ENCODE results near the gene PIK3C2G.

The PIK3C2G gene

DNA sequence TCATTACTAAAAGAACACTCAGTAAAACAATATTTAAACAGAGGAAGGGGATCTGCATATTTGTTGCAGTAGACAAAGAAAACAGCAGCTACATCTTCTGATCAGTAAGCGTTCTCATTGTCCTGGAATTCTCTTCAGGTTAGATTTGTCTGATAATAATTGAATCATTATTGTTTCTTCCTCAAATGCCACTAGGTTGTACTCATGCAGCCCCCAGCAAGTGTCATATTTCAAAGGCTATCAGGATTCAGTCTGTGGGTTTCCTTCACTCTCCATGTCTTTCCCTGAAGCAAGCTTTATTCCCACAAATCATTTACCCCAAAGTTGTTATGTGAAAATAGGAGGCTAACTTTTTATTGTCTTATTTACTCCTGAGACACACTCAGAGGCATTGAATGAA, 14.7 kb downstream of the PIK3C2G start:
- no peak for DNase-seq

DNA sequence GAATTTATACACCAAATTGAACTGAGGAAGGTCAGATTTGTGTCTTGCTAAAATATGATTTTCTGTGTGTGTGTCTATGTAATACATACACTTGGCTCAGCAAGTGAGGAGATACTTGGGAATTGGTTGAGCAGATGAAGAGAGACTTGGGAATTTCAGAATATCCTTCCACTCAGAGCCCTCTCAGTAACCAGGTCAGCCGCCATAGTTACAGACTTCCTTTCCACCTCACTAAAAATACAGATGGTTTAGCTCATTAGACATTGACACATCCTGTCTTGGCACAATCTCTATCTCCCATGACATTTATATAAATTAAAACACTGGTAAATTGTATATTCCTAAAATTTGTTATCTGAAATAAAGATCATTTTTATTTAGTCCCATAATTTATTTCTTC, 15.9 kb downstream of the PIK3C2G start:
- DNase-seq, result no peak

DNA sequence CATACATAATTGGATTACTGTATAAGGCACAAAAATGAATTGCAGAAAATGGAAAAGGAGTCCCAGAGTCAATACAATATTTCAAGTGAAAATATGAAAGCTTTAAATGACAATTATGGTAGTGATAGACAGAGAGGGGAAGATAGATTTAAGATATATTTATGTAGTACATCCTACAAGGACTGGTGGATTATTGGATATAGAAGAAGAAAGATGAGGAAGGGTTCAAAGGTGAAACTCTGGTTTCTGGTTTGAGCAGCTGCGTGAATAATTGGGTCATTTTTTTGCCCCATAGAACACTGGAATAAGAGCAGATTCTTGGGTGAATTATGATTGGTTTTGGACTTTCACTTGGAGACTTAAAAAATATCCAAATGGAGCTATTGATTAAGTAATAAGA, 19.4 kb downstream of the PIK3C2G start:
- DNase-seq, result no peak

DNA sequence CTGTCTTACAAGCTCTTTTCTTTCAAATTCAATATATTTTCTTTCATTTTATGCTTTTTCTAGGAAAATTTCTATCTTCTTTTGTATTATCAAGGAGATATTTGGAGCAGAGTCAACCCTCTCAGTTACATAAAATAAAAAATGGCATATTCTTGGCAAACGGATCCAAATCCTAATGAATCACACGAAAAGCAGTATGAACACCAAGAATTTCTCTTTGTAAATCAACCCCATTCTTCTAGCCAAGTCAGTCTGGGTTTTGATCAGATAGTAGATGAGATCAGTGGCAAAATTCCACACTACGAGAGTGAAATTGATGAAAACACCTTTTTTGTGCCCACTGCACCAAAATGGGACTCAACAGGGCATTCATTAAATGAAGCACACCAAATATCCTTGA, 20.6 kb downstream of the PIK3C2G start:
- no peak for DNase-seq

DNA sequence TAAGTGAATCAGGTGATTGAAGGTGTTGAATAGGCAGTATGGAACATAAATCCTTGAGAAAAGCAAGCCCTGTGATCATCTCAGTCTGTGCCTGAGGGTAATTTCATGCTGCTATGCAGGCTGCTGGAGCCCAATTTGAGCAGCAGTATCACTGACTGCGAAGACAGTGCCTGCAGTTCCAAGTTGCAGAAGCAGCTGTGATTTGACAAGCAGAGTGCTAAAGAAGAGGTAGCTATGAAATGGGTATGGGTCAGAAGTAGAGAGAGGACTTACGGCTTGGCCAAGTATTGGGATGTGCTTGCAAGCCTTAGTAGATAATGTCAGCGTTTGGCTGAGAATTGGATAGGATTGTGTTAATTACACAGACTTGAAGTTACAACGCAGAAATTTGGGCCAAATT, 22.5 kb downstream of the PIK3C2G start:
- no peak for DNase-seq

DNA sequence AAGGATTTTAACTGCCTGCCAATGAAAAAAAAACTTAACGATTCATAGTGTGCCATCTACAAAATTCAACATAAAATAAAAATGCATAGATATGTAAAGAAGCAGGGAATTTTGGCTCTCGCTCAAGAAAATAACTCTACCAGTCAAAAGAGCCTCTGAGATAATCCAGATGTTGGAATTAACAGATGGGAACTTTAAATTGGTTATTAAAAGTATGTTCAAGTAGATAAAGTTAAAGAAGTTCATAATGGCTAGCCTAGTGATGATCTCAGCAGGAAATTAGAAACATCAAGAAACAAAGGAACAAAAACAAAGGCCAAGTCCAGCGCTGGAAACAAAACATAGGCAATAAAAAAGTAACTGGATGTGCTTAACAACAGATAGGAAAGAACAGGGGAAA, 23.1 kb downstream of the PIK3C2G start:
- DNase-seq, result no peak

DNA sequence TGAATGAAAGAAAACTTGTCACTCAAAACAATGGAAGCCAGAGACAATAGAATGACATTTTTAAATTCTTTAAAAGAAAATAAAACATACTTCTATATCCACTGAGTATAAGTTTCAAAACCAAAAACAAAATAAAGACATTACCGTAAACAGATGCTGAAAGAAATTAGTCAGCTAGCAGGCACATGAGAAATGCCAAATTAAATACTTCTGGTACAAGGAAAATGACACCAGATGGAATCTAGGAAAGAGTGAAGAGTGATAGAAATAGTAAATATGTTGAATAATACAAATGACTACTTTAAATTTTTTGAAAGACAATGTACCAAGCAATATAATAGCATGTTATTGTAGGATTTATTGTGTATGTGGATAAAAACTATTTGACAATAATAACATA, 23.8 kb downstream of the PIK3C2G start:
- DNase-seq, result no peak

DNA sequence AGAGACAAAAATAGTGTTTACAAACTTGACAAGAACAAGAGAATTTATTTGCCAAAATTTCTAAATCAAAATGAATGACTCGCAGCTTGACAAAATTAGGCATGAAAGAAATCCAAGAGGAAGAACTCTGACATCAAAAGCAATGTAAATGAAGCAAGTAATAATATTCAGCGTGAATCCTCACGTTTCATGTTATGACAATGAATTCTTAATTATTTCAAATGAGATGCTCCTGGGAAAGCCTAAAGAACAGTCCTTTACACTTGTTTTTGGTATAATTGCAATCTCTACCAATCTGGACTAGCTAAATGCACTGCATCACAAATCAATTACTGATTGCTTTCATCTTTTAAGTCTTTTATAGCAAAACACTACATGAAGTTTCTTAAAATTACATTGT, 29.1 kb downstream of the PIK3C2G start:
- no peak for DNase-seq

DNA sequence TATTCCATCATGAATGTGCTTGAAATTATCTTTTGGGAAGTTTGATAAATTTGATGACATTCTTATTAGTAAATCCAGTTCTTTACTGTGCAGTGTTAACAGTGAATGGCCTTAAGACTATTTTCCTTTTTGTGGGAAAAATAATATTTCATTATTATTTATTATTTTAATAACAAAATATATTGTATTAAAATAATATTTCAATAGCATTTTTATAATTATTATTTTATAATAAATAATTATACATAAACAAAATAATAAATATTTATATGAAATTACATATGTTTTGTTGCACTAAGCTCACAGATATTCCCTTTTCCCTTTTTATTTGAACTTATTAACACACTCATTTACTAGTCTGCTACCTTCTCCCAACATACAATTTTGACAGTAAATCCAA, 33.6 kb downstream of the PIK3C2G start:
- no peak for DNase-seq

DNA sequence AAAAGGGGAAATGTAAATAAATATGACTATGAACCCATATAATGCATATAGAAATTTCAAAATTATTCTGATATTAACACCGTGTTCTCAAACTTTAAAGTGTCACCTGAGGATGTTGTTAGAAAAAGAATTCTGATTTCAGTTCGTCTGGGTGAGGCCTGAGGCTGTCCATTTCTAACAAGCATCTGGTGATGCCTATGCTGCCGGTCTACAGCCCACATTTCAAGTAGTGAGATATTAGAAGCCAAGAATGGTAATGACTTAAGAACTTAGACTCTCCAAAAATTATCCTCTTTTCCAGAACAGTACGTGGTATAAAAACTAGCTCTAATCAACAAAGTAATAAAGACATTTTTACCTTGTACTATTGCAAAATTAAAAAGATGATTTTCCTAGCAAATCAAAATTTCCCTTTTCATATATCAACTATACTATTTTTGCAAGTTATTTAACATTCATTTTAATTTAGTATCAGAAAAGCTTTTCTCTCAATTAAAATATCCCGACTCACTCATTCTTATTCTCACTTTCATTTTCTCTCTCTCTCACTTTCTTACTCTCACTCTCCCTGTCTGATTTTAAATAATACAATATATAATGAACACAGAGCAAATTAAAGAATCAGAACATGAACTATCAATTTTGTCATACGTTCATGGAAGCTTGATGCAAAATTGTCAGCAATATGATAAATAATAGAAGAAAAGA, 35.0 kb downstream of the PIK3C2G start:
- no peak for DNase-seq

DNA sequence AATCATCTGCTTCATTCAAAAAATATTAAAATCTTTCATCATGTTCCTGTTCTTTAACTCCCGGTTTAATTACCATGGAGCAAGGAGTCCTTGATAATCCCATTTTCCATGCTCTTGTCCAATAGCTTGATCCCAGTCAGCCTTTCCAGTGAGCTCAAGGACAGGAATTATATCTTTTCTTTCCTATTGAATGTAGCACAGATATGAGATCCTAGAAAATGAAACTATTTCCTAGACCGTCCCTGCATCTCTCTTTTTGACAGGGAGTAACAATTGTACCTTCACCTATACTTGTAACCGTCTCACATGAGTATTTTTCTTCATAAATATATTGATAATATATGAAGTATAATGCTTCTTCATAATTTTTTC, 35.6 kb downstream of the PIK3C2G start:
- DNase-seq, result no peak

DNA sequence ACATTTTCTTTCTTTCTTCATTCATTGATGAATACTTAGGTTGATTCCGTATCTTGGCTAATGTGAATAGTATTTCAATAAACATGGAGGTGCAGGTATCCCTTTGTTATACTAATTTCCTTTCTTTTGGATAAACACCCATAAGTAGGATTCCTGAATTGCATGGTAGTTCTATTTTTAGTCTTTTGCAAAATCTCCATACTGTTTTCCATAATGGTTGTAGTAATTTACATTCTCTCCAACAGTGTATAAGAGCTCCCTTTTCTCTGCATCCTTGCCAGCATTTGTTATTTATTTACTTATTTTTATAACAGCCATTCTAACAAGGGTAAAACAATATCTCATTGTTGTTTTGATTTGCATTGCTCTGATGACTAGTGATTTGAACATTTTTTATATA, 36.6 kb downstream of the PIK3C2G start:
- no peak for DNase-seq

DNA sequence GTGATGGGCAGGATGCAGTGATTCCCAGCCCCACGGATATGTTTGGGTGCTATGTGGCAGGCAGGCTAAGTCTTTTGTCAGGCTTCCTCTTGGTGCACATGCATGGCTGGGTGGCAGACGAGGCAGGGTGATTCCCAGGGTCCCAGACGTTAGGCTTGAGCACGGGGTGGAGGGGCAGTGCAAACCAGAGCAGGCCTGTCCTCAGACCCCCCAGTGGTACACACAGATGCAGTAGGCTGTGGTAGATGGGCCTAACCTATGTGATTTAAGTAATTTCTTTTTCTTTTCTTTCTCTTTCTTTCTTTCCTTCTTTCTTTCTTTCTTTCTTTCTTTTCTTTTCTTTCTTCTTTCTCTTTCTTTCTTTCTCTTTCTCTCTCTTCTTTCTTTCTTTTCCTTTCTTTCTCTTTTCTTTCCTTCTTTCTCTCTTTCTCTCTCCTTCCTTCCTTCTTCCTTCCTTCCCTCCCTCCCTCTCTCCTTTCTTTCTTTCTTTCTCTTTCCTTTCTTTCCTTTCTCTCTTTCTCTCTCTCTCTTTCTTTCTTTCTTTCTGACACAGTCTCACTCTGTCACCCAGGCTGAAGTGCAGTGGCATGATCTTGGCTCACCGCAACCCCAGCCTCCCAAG, 41.6 kb downstream of the PIK3C2G start:
- no peak for DNase-seq

DNA sequence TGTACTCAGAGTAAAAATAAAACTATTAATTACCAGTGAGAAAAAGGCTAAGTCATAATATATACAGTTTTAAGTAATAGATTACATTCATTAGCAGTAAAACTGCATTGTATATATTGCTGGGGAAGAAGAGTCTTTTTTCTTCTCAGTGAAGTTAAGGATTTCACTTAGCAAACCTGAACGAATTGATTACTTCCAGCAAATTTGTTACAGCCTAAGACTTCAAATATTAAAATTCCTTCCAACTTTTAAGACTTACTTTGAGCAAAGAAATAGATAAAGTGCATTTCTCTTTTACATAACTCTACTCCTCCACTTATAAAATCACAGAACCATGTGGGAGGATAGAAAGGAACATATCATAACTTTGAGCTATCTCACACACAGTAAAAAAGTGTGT, 43.3 kb downstream of the PIK3C2G start:
- no peak for DNase-seq

DNA sequence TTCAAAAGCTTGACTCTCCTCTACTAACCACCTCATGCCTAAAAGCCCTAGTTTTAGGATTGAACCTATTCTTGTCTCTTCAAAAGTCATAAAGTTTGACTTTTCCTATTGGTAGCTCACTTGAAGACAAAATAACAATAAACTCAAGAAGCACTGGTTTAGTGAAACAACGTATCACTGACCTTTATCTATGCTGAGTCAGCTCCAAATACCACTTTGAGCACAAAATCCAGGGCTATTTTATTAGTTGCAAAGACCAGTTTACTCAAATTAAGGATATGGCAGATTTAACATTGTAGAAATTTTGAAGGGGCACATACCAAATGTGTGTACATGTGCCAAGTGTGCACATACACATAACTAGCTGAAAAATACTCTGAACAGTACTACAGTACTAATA, 45.0 kb downstream of the PIK3C2G start:
- DNase-seq, result no peak

DNA sequence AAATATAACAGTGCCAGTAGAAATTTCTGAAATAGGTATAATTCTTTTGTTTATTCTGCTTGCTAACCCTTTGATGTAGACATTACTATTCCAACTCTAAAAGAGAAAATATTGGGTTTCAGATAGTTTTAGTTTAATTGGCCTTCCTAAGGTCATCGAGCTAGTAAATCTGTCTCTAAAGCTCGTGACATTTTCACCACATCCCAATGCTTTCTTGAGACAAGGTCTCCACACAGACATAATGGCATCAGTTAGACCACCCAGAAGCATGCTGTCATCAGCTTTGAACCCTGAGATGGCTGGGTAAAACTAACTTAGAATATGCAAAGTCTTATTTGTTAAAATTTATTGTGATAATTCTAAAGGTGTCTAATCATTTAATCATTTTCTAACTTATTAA, 52.0 kb downstream of the PIK3C2G start:
- DNase-seq, result no peak

DNA sequence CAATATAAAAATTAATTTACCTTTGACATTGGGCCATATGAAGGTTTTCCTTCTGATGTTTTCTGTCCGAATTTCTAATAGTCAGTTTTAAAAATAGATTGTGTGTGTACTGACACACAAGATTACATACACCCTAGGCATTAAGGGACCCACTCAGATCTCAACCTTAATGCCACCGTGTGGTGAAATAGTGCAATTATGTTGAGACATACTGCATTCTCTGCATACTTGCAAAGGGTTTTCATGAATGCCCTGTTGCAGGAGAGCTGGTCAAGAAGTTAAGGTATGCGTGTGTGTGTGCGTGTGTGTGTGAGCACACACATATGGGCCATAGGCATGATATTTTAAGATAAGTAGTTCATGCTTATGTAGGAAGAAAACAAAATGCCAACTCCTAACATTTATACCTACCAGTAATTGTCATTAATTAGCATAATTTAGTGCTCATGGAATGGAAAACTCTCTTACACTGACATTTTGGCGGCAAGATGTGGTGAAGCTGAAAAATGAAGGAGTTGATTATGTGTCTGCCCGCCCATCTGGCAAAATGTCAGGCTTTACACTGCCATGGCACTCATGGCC, 58.8 kb downstream of the PIK3C2G start:
- no peak for DNase-seq

DNA sequence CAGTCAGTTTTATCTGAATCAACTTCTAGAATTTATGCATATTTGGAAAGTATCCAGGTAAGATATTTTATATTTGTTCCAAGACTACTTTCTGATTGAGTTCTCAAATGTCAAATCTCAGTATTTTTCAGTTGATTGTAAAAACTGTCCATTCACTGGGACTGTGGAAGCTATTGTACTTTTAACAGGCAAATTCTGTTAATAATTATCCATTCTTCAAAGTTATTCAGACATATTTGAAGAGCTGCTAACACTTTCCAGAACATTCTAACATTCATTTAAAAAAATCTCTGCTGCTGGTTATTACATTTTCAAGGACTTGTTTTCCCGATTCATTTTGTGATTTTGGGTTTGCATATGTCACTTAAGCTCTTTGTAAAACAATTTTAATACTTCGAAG, 59.7 kb downstream of the PIK3C2G start:
- no peak for DNase-seq

DNA sequence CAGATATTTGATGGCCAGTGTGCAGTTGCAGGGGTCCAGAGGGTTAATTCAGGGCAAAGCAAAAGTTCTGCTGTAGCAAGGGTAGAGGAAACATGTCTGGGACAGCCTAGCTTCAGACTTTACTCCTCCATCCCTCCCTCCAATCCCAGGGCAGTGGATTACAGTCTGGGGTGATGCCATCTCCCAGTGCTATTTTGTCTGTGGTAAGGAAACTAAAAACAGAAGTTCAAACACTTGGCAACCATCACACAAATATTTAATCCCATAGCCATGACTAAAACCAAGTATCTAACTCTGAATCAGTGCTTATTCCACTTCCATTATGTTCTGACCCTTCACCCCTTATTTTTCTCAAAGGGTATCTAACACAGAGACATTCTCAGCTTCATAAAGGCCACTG, 61.8 kb downstream of the PIK3C2G start:
- DNase-seq, result no peak

DNA sequence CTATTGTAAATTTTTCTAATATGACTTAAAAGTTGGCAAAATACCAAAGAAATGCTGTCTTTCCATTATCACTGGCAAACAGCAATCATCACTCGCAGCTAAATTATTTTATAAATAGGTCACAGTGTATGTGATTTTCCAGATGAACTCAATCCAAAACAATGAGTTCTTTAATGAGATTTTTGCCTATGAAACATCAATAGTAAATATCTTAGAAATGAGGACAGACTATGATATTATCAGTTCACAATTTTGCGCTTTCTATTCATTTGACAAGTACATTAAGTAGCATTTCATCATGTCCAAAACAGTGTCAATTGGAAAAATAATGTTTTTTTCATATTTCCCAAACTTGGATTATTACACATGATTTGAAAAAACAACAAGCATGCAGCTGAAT, 65.7 kb downstream of the PIK3C2G start:
- no peak for DNase-seq

DNA sequence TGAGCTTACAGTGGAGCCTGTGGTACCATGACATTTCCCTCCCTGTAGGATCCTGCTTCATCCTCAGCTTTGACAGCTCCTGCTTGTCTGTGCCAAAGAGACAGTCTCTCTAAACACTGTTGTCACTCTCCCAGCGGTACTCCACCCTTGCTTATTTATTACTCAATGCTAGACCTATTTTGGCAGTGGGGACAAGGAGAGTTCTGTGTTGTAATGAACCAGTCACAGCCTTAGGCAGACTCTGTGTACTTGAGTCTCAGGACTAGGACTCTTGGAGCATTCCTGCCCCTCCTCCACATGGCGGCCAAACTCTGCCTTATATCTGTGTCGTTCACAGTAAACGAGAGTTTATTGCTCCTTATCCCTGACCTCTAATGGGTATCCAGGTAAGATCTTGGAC, 70.9 kb downstream of the PIK3C2G start:
- no peak for DNase-seq

DNA sequence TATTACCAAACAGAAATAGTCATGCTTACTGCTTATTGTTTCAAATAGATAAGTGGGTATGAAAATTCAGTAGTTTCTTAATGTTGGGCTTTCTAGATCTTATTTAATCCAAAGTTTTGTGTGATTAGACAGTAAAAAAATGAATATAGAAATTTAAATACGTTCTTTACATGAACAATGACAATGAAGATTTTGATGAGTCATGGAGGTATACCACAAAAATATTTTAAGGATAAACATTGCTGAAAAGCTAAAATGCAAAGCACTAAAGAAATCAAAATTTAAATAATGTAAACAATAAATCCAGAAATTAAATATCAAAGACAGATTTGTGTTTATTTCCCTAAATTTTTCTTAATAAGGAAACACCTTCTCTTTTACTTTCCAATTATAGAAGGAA, 78.3 kb downstream of the PIK3C2G start:
- no peak for DNase-seq

DNA sequence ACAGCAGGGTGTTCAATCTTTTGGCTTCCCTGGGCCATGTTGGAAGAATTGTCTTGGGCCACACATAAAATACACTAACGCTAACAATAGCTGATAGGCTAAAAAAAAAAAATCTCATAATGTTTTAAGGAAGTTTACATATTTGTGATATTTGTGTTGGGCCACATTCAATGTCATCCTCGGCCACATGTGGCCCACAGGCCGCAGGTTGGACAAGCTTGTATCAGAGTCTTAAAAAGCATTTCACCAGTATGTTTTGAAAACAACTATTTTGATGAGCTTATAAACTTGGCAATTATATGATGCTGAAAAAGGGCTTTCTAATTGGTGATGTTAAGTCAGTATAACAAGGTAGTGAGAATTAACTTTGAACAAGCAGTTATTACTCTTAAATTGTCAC, 78.9 kb downstream of the PIK3C2G start:
- no peak for DNase-seq

DNA sequence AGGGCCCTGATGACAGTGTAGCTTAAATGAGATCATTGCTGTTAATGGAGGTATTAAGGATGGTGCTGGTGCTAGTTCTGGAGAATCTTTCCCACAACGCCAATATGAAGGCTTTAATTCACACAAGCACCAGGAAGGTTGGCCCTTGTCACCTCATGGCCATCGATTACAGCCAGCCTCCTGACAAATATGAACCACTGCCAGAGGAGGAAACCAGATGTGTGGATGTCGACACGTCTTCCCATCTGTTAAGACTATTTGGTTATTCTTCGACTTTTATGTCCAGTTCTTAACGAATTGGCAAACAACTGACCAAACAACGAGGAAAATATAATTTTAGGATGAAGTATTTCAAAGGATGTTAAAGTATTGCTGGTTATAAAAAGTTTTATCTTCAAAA, 79.5 kb downstream of the PIK3C2G start:
- no peak for DNase-seq

DNA sequence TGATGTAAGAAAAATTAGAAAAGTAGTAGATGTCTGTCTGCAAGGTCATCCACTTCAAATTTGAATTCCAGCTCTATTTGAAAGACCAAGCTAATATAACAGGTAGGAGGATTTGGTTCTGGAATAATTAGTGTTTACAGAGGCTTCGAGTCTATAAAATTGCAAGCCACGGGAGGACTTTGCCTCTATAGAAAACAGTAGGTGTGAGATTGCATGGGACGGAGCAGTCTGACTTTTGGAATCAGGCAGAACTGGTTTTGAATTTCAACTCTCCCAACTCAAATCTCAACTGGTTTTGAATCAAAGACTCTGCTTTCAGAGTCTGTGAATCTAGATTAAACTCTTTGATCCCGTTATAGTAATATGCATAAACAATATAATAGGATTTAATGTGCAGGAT, 82.4 kb downstream of the PIK3C2G start:
- DNase-seq, result no peak

Measured in effector CD4-positive, alpha-beta T cell (primary cell).